GM04503 (cell line): ENCODE measurements around the gene KCNA10.

Source experiments
- DNase-seq: peaks from one replicate; pipeline ENCODE4 v3.0.0-alpha.2; 2012; ENCODE audit warnings: low read depth

Gene KCNA10

DNA sequence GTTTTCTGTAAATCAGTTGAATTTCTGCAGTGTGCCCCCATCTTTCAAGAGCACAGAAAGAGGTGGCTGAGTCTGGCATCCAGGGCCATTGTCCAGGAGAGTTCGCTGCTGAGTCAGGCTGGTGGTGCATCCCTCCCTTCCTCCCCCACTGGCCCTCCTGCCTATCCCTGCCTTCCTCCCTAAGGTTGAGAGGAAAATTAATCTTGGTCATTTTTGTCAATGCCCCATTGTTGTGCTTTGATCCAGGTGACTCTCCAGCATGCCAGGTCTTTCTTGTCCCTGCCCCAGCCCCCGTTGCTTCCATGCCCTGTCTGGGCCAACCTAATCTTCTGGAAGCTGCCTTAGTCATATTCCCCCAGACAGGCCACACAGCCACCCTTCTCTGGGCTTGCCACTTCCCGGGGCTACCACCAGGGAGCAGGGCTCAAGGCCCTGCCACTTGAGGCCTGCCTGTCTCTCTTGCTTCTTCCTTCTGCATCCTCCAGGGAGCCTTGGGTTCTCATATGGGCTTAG is 41.5 kb downstream of the KCNA10 start:
- no peak for DNase-seq

DNA sequence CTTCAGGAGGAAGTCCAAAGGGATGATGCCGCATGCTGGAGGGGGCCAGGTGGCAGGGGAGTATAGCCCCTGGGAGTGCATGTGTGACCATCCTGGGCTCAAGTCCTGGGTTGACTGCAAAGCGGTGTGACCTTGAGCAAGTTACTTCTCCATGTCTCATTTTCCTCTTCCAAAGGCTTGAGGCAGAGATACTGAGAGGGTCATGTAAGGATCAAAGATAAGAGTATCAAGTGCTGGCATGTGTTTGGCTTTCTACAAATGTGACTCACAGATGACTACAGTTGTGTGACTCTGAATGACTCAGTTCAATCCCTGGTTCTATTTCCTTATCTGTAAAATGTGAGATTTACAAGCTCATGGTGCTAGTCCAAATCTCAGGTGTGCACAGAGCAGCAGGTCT is 41.9 kb downstream of the KCNA10 start:
- peak; percentile 23 for DNase-seq

DNA sequence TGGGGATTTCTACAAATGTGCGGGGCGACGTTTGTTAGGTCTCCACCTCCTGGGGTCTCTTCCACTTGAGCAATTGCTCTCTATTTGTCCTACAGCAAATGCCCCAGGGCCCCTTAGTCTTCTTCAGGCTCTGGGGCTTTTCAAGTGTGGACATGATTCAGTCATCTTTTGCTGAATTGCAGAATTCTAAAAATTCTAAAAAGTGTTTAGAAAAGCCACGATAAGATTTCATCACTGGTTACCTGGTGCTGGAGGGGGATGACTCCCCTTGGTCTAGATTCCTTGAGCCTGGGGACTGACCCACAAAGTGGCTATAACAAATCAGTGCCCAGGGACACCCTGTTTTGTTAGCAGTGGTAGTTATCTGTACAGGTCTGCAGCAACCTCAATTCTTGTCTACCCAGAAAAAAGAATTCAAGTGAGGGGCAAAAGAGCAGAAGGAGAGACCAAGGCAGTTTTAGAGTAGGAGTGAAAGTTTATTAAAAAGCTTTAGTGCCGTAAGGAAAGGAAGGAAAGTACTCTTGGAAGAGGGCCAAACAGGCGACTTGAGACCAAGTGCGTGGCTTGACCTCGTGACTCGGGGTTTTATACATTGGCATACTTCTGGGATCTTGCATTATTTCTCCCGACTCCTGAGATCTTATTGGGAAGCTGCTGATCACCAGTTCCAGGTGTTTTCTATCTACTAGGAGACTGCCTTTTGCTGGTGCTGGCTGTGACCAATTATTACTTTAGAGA is 42.8 kb downstream of the KCNA10 start:
- no peak for DNase-seq

DNA sequence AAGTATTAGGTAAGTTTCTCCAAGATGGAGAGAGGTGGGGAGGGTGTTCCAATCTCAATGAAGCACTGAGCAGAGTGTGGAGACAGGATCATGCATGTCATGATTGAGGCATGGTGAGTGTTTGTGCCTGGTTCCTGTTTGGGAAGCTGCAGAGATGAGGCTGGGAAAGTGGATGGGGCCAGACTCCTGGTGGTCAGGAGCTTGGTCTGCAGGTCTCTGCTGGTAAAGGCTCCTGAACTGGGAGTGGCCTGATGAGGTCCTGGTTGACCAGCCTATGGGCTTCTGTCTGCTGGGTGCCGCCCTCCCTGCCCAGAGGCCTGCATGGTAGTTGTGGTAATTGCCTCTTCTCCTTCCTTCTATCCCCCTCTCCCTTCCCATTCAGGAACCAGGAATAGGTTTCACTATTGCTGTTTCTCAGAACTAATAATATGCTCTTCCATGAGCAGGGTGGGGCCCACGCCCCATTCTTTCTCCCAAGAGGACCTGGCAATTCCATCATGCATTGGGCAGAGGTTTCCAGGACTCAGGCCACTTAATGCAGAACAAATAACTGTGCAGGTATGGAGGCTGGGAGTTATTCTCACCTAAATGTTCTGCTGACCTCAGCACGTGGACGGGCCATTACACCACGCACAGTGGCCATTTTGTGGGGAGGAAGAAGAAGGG is 43.5 kb downstream of the KCNA10 start:
- DNase-seq, result no peak

DNA sequence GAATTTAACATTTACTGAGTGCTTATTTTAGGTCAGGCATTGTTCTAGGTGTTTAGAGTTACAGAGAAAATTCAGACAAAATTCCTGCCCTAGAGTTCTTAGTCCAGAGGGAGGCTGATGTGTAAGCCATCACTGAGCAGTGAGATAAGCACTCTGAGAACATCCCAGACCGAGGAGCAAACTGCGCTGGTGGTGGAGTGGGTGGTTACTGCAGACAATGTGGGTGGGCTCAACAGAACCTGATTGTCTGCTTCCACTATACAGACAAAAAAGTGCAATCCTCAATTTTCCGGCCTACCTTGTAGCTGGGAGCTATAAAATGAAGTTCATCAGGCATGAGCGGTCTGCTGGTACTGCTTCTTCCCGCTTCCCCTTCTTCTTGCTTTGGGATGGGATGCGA is 44.5 kb downstream of the KCNA10 start:
- no peak for DNase-seq

DNA sequence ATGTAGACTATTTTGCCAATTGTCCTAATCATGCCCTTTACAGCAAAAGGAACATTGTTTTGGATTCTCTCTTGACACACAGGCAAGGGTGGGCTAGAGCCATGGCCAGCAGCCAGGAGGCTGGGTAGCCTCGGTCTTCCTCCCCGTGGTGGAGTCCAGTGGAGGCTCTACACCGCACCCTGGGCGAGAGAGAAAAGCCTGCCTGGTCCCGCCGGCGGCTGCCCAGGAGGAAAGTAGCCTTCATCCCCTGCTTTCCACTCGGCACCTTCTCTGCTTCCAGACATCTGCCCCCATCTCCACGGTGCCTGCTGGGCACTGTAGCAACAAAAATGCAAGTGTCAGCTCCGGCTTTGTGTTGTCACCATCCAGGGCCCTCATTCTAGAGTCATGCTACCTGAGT is 46.4 kb downstream of the KCNA10 start:
- DNase-seq, result no peak

DNA sequence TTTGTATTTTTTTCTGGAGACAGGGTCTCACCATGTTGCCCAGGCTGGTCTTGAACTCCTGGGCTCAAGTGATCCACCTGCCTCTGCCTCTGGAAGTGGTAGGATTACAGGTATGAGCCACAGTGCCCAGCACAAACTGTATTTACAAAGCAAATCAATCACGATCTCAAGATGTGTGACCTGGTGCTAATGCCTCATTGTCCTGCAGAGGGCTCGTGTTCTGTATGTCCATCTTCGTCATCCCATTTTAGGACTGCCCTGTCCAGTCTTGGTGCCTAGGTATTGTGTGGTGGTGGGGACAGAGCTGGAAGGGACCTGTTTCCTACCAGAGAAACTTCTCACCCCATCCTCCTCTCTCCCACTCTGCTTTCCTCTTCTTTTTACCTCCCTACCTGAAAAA is 47.8 kb downstream of the KCNA10 start:
- no peak for DNase-seq
